H9 (cell line): Measurements from ENCODE around the gene HDAC3. TPM values are rescaled to one million over a fixed set of nuclear protein-coding genes. Genes with fewer than 3 reads are reported as not detected.
A peak's percentile ranks its signal among the peaks of the same experiment; 100 is the strongest.

Experiments
- DNase-seq: peaks from one replicate; pipeline ENCODE4 v3.0.0-alpha.2; 2017
- H2AFZ ChIP-seq: one replicate; pipeline ENCODE4 v1.6.1; 2013; ENCODE audit warnings: mild to moderate bottlenecking, low read length, control low read depth, moderate library complexity
- H2AK5ac ChIP-seq: 2 replicates; pipeline ENCODE4 v1.6.1; 2013; ENCODE audit warnings: low read length, control low read depth, mixed read lengths; ENCODE audit not compliant: insufficient read length
- H2BK120ac ChIP-seq: one replicate; pipeline ENCODE4 v1.6.1; 2013; ENCODE audit warnings: low read depth, mild to moderate bottlenecking, low read length, control low read depth, inconsistent platforms; ENCODE audit not compliant: poor library complexity, severe bottlenecking
- H2BK12ac ChIP-seq: 2 replicates; pipeline ENCODE4 v1.6.1; 2013; ENCODE audit warnings: low read length, control low read depth, mixed read lengths, low read depth; ENCODE audit not compliant: insufficient read length
- H2BK15ac ChIP-seq: 2 replicates; pipeline ENCODE4 v1.6.1; 2013; ENCODE audit warnings: low read depth, low read length, control low read depth
- H2BK20ac ChIP-seq: one replicate; pipeline ENCODE4 v1.6.1; 2013; ENCODE audit warnings: low read depth, mild to moderate bottlenecking, low read length, control low read depth, inconsistent platforms; ENCODE audit not compliant: poor library complexity, severe bottlenecking
- H2BK5ac ChIP-seq: 2 replicates; pipeline ENCODE4 v1.6.1; 2013; ENCODE audit warnings: low read length, control low read depth, mixed read lengths; ENCODE audit not compliant: insufficient read length
- H3K14ac ChIP-seq: 2 replicates; pipeline ENCODE4 v1.6.1; 2013; ENCODE audit warnings: low read length, control low read depth; ENCODE audit not compliant: insufficient read depth
- H3K18ac ChIP-seq: 2 replicates; pipeline ENCODE4 v1.6.1; 2013; ENCODE audit warnings: low read depth, mild to moderate bottlenecking, mixed read lengths, low read length, control low read depth; ENCODE audit not compliant: insufficient read length
- H3K23ac ChIP-seq: 2 replicates; pipeline ENCODE4 v1.6.1; 2013; ENCODE audit warnings: low read length, control low read depth, mixed read lengths, low read depth; ENCODE audit not compliant: insufficient read length
- H3K23me2 ChIP-seq: 2 replicates; pipeline ENCODE4 v1.6.1; 2013; ENCODE audit warnings: low read depth, mild to moderate bottlenecking, mixed read lengths, low read length, control low read depth; ENCODE audit not compliant: insufficient read length, poor library complexity, severe bottlenecking
- H3K27ac ChIP-seq: 2 replicates; pipeline ENCODE4 v1.5.1; 2013; ENCODE audit warnings: low read length, control low read depth, mixed read lengths, low read depth; ENCODE audit not compliant: insufficient read length
- H3K27me3 ChIP-seq: 2 replicates; pipeline ENCODE4 v1.6.1; 2013; ENCODE audit warnings: low read length, control low read depth, inconsistent platforms; ENCODE audit not compliant: insufficient read depth
- H3K4ac ChIP-seq: 2 replicates; pipeline ENCODE4 v1.6.1; 2013; ENCODE audit warnings: low read depth, mild to moderate bottlenecking, control low read depth, inconsistent platforms, low read length, moderate library complexity
- H3K4me1 ChIP-seq: 2 replicates; pipeline ENCODE4 v1.6.1; 2013; ENCODE audit warnings: low read length, control low read depth, inconsistent platforms; ENCODE audit not compliant: insufficient read depth
- H3K4me2 ChIP-seq: 2 replicates; pipeline ENCODE4 v1.6.1; 2013; ENCODE audit warnings: low read length, control low read depth, mixed read lengths; ENCODE audit not compliant: insufficient read length, insufficient read depth
- H3K56ac ChIP-seq: 2 replicates; pipeline ENCODE4 v1.6.1; 2013; ENCODE audit warnings: low read depth, mild to moderate bottlenecking, mixed read lengths, low read length, control low read depth; ENCODE audit not compliant: insufficient read length
- H3K79me1 ChIP-seq: 2 replicates; pipeline ENCODE4 v1.6.1; 2013; ENCODE audit warnings: low read depth, mild to moderate bottlenecking, moderate library complexity, low read length, control low read depth, inconsistent platforms; ENCODE audit not compliant: insufficient read depth, poor library complexity, severe bottlenecking
- H3K79me2 ChIP-seq: 2 replicates; pipeline ENCODE4 v1.6.1; 2013; ENCODE audit warnings: low read length, control low read depth, inconsistent platforms; ENCODE audit not compliant: insufficient read depth
- H3K9ac ChIP-seq: 2 replicates; pipeline ENCODE4 v1.6.1; 2013; ENCODE audit warnings: low read length, control low read depth, mixed read lengths; ENCODE audit not compliant: insufficient read length; ENCODE audit errors: extremely low read depth
- H3K9me3 ChIP-seq: one replicate; pipeline ENCODE4 v1.6.1; 2013; ENCODE audit warnings: low read depth, low read length, inconsistent platforms; ENCODE audit not compliant: control insufficient read depth
- H3T11ph ChIP-seq: one replicate; pipeline ENCODE4 v1.6.1; 2013; ENCODE audit warnings: mild to moderate bottlenecking, low read length, control low read depth, inconsistent platforms
- H4K20me1 ChIP-seq: one replicate; pipeline ENCODE4 v1.6.1; 2013; ENCODE audit not compliant: control insufficient read depth, insufficient read length, insufficient read depth
- H4K5ac ChIP-seq: 2 replicates; pipeline ENCODE4 v1.6.1; 2013; ENCODE audit warnings: low read depth, mild to moderate bottlenecking, mixed read lengths, low read length, control low read depth; ENCODE audit not compliant: insufficient read length
- H4K8ac ChIP-seq: replicated peaks from 2 replicates; pipeline ENCODE4 v1.6.1; 2013; ENCODE audit warnings: low read length, control low read depth, mixed read lengths, low read depth; ENCODE audit not compliant: insufficient read length
- H4K91ac ChIP-seq: 2 replicates; pipeline ENCODE4 v1.6.1; 2013; ENCODE audit warnings: low read depth, mild to moderate bottlenecking, moderate library complexity, mixed read lengths, low read length, control low read depth; ENCODE audit not compliant: insufficient read length
- H3K27ac Mint-ChIP-seq, 3 experiments: 2 replicates in 2 of 3; 3 replicates in 1 of 3; pipeline ENCODE4 v1.8.0; 2020 to 2021; ENCODE audit warnings: mixed read lengths in 3 of 3, mild to moderate bottlenecking in 1 of 3, moderate library complexity in 1 of 3
- H3K27me3 Mint-ChIP-seq: 2 replicates; pipeline ENCODE4 v1.8.0; 2021; ENCODE audit warnings: low read depth, mild to moderate bottlenecking, moderate library complexity, mixed read lengths
- H3K36me3 Mint-ChIP-seq, 3 experiments: 2 replicates in 2 of 3; 3 replicates in 1 of 3; pipeline ENCODE4 v1.8.0; 2020 to 2021; ENCODE audit warnings: low read depth in 3 of 3, mixed read lengths in 3 of 3; ENCODE audit not compliant: insufficient read depth in 1 of 3
- H3K4me1 Mint-ChIP-seq, 2 experiments: 2 replicates each; pipeline ENCODE4 v1.8.0; 2020; ENCODE audit warnings: mixed read lengths in 2 of 2
- H3K4me3 Mint-ChIP-seq, 2 experiments: 2 replicates in 1 of 2; 3 replicates in 1 of 2; pipeline ENCODE4 v1.8.0; 2020 to 2021; ENCODE audit warnings: mild to moderate bottlenecking in 2 of 2, mixed read lengths in 2 of 2, moderate library complexity in 1 of 2
- H3K9me3 Mint-ChIP-seq, 2 experiments: 2 replicates in 1 of 2; 3 replicates in 1 of 2; pipeline ENCODE4 v1.8.0; 2020; ENCODE audit warnings: mild to moderate bottlenecking in 2 of 2, mixed read lengths in 2 of 2, moderate library complexity in 1 of 2
- WGBS: extraction: QIAGEN DNeasy Blood & Tissue Kit; methylation state at CpG from one replicate; pipeline ENCODE4 v1.1.7; 2013; ENCODE audit warnings: missing lambda C conversion rate, low lambda C conversion rate, mixed read lengths; ENCODE audit not compliant: insufficient read length; ENCODE audit errors: extremely low coverage; 5-methylcytosine and 5-hydroxymethylcytosine counted together
- total RNA-seq: library from RNA; stranded (reverse); gene quantifications from 2 replicates; pipeline ENCODE4 v1.2.1, GENCODE V29; 2021
- TF ChIP-seq, protein P1 (sequence below): fragments of 200-600 bp; sonication (generic); conservative IDR thresholded peaks from 3 replicates; pipeline ENCODE4 v1.8.0; 2021; ENCODE audit warnings: antibody characterized with exemption, mild to moderate bottlenecking

HDAC3 gene
- total RNA-seq, 1 experiment from 2014 or later = 98.3 TPM

DNA sequence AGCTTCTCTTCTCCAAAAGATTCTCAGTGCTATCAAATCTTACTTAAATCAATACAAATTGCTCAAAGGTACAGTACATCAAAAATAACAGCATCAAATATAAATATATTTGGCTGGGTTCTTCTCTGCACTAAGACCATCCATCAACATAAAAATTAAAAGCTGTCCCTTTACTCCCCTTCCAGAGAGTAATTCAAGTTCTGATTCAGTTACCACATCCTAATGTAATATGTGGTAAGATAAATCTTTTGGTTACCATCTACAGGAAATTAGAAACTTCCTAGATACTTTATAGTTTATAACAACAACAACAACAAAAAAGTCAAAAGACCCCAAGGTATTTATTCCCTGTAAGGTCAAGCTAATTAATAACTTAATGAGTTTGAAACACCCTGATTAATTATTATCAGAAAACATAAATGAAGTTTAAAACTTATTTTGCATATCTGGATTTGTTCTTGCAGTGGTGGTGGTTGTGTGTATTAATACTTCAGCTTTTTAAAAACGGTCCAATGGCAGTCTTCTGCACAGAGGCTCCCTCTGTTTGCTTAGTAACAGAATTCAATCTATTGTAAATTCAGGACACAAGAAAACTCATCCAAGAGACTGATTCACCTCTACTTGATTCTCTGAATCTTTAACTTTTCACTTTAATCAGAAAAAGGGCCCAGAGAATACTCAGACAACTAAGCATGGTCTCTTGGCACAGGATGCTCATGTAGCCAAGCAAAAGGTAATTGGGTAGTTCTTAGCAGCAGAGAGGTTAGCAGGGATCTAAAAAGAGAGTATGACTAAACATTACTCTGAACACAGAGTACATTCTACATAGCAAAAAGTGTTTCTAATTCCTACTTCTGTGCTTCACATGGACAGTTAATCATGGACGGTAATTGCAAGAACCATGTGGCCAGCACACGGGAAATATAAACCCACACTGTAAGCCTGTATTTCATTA is 38.0 kb downstream of the HDAC3 start:
- Histone ChIP-seq H3K4me1 (no peaks in the 10 kb centered on the region), H2BK12ac (no peak overlapping the region), H3K79me2 (peaks cover 10% of the 10 kb centered on the region; the same call in 1 of the 2 replicates), H3K23ac (no peak overlapping the region), H3K9ac (no peak overlapping the region), H3T11ph (no peak overlapping the region), H3K18ac (no peak overlapping the region), H2AK5ac (no peak overlapping the region), H3K9me3 (no peaks in the 10 kb centered on the region), H4K8ac (no peak overlapping the region), H3K14ac (no peak overlapping the region), H3K27me3 (no peaks in the 10 kb centered on the region), H2BK15ac (no peak overlapping the region), H3K4ac (no peak overlapping the region), H2BK20ac (no peak overlapping the region), H2BK120ac (no peak overlapping the region), H3K27ac (no peak overlapping the region), H2BK5ac (no peak overlapping the region), H3K79me1 (peaks cover 3% of the 10 kb centered on the region), H4K91ac (no peak overlapping the region), H4K20me1 (no peaks in the 10 kb centered on the region), H4K5ac (no peak overlapping the region), H3K23me2 (no peaks in the 10 kb centered on the region), H2AFZ (no peak overlapping the region), H3K56ac (no peak overlapping the region), H3K4me2 (no peak overlapping the region)
- WGBS = no CpG with 5 or more reads among the region's 3 CpGs
- H3K4me3 Mint-ChIP-seq = no peak overlapping the region
- no peaks in the 10 kb centered on the region for H3K27me3 Mint-ChIP-seq
- peak overlapping the region in 1 of 3 experiments; percentile 70; a peak in 2 of 7 replicates for H3K27ac Mint-ChIP-seq
- H3K9me3 Mint-ChIP-seq = no peaks in the 10 kb centered on the region
- TF ChIP-seq, protein P1, sequence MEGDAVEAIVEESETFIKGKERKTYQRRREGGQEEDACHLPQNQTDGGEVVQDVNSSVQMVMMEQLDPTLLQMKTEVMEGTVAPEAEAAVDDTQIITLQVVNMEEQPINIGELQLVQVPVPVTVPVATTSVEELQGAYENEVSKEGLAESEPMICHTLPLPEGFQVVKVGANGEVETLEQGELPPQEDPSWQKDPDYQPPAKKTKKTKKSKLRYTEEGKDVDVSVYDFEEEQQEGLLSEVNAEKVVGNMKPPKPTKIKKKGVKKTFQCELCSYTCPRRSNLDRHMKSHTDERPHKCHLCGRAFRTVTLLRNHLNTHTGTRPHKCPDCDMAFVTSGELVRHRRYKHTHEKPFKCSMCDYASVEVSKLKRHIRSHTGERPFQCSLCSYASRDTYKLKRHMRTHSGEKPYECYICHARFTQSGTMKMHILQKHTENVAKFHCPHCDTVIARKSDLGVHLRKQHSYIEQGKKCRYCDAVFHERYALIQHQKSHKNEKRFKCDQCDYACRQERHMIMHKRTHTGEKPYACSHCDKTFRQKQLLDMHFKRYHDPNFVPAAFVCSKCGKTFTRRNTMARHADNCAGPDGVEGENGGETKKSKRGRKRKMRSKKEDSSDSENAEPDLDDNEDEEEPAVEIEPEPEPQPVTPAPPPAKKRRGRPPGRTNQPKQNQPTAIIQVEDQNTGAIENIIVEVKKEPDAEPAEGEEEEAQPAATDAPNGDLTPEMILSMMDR = no peak
- peaks cover 0 to 4% (median 2%) of the 10 kb centered on the region in 3 experiments; a peak in 1 of 7 replicates for H3K36me3 Mint-ChIP-seq
- peaks cover 2 to 4% of the 10 kb centered on the region in 2 experiments; a peak in 1 of 4 replicates for H3K4me1 Mint-ChIP-seq
- no peak for DNase-seq
